Adrenal gland (tissue), 5 donors: Measurements from ENCODE around the gene AIM2.

ENCODE experiments used
- POLR2A ChIP-seq, 2 donors: fragments of 450-650 bp; IDR thresholded peaks; one replicate each; pipeline ENCODE4 v1.6.1; 2017; ENCODE audit warnings: antibody characterized with exemption in 2 of 2, mild to moderate bottlenecking in 2 of 2, moderate library complexity in 1 of 2
- TF ChIP-seq, protein P1 (sequence below), 6 experiments: fragments of 450-650 bp in 4 of 6; fragments of 200-600 bp in 2 of 6; sonication (generic) in 1 of 6; IDR thresholded peaks; 1 replicate in 5 of 6; 2 replicates in 1 of 6; pipeline versions ENCODE4 v1.5.1 to v1.8.0; 2016 to 2021; ENCODE audit warnings: antibody characterized with exemption in 6 of 6, mild to moderate bottlenecking in 2 of 6, moderate library complexity in 1 of 6
- donor health status: DM: no; HTN: no; CAD: no.

GRCh38 chr1:159030311-159030710 lies 46.3 kb downstream of the AIM2 start:
- TF ChIP-seq POLR2A (IDR thresholded peaks at IDR 0.05): no peak
- TF ChIP-seq, protein P1, sequence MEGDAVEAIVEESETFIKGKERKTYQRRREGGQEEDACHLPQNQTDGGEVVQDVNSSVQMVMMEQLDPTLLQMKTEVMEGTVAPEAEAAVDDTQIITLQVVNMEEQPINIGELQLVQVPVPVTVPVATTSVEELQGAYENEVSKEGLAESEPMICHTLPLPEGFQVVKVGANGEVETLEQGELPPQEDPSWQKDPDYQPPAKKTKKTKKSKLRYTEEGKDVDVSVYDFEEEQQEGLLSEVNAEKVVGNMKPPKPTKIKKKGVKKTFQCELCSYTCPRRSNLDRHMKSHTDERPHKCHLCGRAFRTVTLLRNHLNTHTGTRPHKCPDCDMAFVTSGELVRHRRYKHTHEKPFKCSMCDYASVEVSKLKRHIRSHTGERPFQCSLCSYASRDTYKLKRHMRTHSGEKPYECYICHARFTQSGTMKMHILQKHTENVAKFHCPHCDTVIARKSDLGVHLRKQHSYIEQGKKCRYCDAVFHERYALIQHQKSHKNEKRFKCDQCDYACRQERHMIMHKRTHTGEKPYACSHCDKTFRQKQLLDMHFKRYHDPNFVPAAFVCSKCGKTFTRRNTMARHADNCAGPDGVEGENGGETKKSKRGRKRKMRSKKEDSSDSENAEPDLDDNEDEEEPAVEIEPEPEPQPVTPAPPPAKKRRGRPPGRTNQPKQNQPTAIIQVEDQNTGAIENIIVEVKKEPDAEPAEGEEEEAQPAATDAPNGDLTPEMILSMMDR (IDR thresholded peaks at IDR 0.05): no peak
